ENCODE data around the gene TMEM229B. TPM values are rescaled to one million over a fixed set of nuclear protein-coding genes. Genes with fewer than 3 reads are reported as not detected.

Gene TMEM229B
- total RNA-seq, 1 donor from 2014 or later = 9.8 TPM

- no peak for TF ChIP-seq POLR2AphosphoS5 (IDR thresholded peaks at IDR 0.05; ENCODE audit: insufficient read depth in 1 of 2, low read depth in 1 of 2)
- TF ChIP-seq CTCF (IDR thresholded peaks at IDR 0.05) = no peak
- TF ChIP-seq POLR2A (IDR thresholded peaks at IDR 0.05) = no peak
- intact Hi-C loops (cut with DNase I) = no loop called here
- peaks cover 6% of the 10 kb centered on the region for H3K4me1 ChIP-seq
- no peak for DNase-seq (ENCODE audit: extremely low spot score in 2 of 2)
- H3K4me3 ChIP-seq = peak overlapping the region; percentile 59 to 75
- peak overlapping the region; percentile 52 for H3K27ac ChIP-seq
- H3K27me3 ChIP-seq = no peaks in the 10 kb centered on the region
- H3K9me3 ChIP-seq = no peaks in the 10 kb centered on the region
- H3K36me3 ChIP-seq = no peaks in the 10 kb centered on the region
Observed at GRCh38 chr14:67532606-67532997, 44.1 kb upstream of the TMEM229B start.

- DNase-seq (ENCODE audit: extremely low spot score in 2 of 2) = no peak
- Histone ChIP-seq H3K36me3 (no peaks in the 10 kb centered on the region), H3K27me3 (no peaks in the 10 kb centered on the region), H3K27ac (no peak overlapping the region), H3K4me3 (no peak overlapping the region), H3K9me3 (no peaks in the 10 kb centered on the region), H3K4me1 (peaks cover 6% of the 10 kb centered on the region)
- TF ChIP-seq CTCF (IDR thresholded peaks at IDR 0.05) (no peak), POLR2AphosphoS5 (IDR thresholded peaks at IDR 0.05; ENCODE audit: insufficient read depth in 1 of 2, low read depth in 1 of 2) (no peak), POLR2A (IDR thresholded peaks at IDR 0.05) (no peak)
- intact Hi-C loops (cut with DNase I) = no loop called here
Observed at GRCh38 chr14:67529947-67530935, 41.7 kb upstream of the TMEM229B start.

- TF ChIP-seq POLR2A (IDR thresholded peaks at IDR 0.05) = no peak
- TF ChIP-seq CTCF (IDR thresholded peaks at IDR 0.05) = no peak
- no peak for TF ChIP-seq POLR2AphosphoS5 (IDR thresholded peaks at IDR 0.05; ENCODE audit: insufficient read depth in 1 of 2, low read depth in 1 of 2)
Observed at GRCh38 chr14:67528276-67528675, 39.8 kb upstream of the TMEM229B start.

GRCh38 chr14:67527756-67528155, 39.2 kb upstream of the TMEM229B start:
- Histone ChIP-seq H3K4me1 (peaks cover 6% of the 10 kb centered on the region), H3K36me3 (no peaks in the 10 kb centered on the region), H3K9me3 (no peaks in the 10 kb centered on the region), H3K27ac (no peak overlapping the region), H3K4me3 (no peak overlapping the region), H3K27me3 (no peaks in the 10 kb centered on the region)
- DNase-seq (ENCODE audit: extremely low spot score in 2 of 2) = no peak
- TF ChIP-seq POLR2A (IDR thresholded peaks at IDR 0.05) = no peak
- TF ChIP-seq CTCF (IDR thresholded peaks at IDR 0.05) = no peak
- TF ChIP-seq POLR2AphosphoS5 (IDR thresholded peaks at IDR 0.05; ENCODE audit: insufficient read depth in 1 of 2, low read depth in 1 of 2) = no peak
- intact Hi-C loops (cut with DNase I) = no loop called here

More at GRCh38 chr14:67528276-67528675, 39.8 kb upstream of the TMEM229B start:
- intact Hi-C loops (cut with DNase I) = no loop called here
- Histone ChIP-seq H3K36me3 (no peaks in the 10 kb centered on the region), H3K27ac (no peak overlapping the region), H3K4me1 (peaks cover 6% of the 10 kb centered on the region), H3K9me3 (no peaks in the 10 kb centered on the region), H3K4me3 (no peak overlapping the region), H3K27me3 (no peaks in the 10 kb centered on the region)
- no peak for DNase-seq (ENCODE audit: extremely low spot score in 2 of 2)

Measured in vagina (tissue), 2 donors.